WERI-Rb-1 (cell line): ENCODE results near the gene USP36.
A peak's percentile ranks its signal among the peaks of the same experiment; 100 is the strongest.

ENCODE experiments used
- DNase-seq: peaks from one replicate; pipeline ENCODE4 v3.0.0-alpha.2; 2020
- H3K27ac ChIP-seq: fragments of 250-450 bp; sonication (Bioruptor Pico); 2 replicates; pipeline ENCODE4 v1.5.1; 2020; ENCODE audit warnings: mild to moderate bottlenecking, moderate library complexity
- H3K27me3 ChIP-seq: fragments of 250-450 bp; sonication (Bioruptor Pico); 2 replicates; pipeline ENCODE4 v1.5.1; 2021; ENCODE audit warnings: mild to moderate bottlenecking, low read depth, moderate library complexity; ENCODE audit not compliant: insufficient read depth, severe bottlenecking
- H3K36me3 ChIP-seq: fragments of 250-450 bp; sonication (Bioruptor Pico); 2 replicates; pipeline ENCODE4 v1.5.1; 2020; ENCODE audit warnings: mild to moderate bottlenecking, moderate library complexity
- H3K4me3 ChIP-seq: 2 replicates; pipeline ENCODE4 v1.5.1; 2011; ENCODE audit warnings: low read depth, mild to moderate bottlenecking, control low read depth, low read length
- H3K9me3 ChIP-seq: fragments of 250-450 bp; sonication (Bioruptor Pico); 2 replicates; pipeline ENCODE4 v1.5.1; 2021; ENCODE audit warnings: mild to moderate bottlenecking, moderate library complexity; ENCODE audit not compliant: severe bottlenecking
- CTCF ChIP-seq: IDR thresholded peaks from 2 replicates; pipeline ENCODE4 v1.5.1; 2011; ENCODE audit warnings: low read depth, mild to moderate bottlenecking, control low read depth, inconsistent platforms, low read length

The USP36 gene

GRCh38 chr17:78829477-78829876 is 11.1 kb downstream of the USP36 start:
- no peak for DNase-seq
- Histone ChIP-seq H3K36me3 (peaks cover 96% of the 10 kb centered on the region), H3K4me3 (no peak overlapping the region), H3K9me3 (no peaks in the 10 kb centered on the region), H3K27ac (no peak overlapping the region), H3K27me3 (no peaks in the 10 kb centered on the region)
- TF ChIP-seq CTCF: no peak

- peak; percentile 79 for DNase-seq
- Histone ChIP-seq H3K4me3 (no peak overlapping the region), H3K27me3 (no peaks in the 10 kb centered on the region), H3K9me3 (no peaks in the 10 kb centered on the region), H3K36me3 (peaks cover 96% of the 10 kb centered on the region), H3K27ac (no peak overlapping the region)
- TF ChIP-seq CTCF: peak; percentile 80
Observed at GRCh38 chr17:78828470-78829185, 12.0 kb downstream of the USP36 start.

- H3K9me3 ChIP-seq: no peaks in the 10 kb centered on the region
- H3K27ac ChIP-seq: no peak overlapping the region
- DNase-seq: no peak
- H3K36me3 ChIP-seq: peaks cover 96% of the 10 kb centered on the region
- no peaks in the 10 kb centered on the region for H3K27me3 ChIP-seq
- no peak overlapping the region for H3K4me3 ChIP-seq
- no peak for TF ChIP-seq CTCF
Observed at GRCh38 chr17:78826836-78827509, 13.6 kb downstream of the USP36 start.

- peaks cover 96% of the 10 kb centered on the region for H3K36me3 ChIP-seq
- no peak overlapping the region for H3K27ac ChIP-seq
- DNase-seq: no peak
- no peaks in the 10 kb centered on the region for H3K27me3 ChIP-seq
- H3K9me3 ChIP-seq: no peaks in the 10 kb centered on the region
- no peak overlapping the region for H3K4me3 ChIP-seq
- no peak for TF ChIP-seq CTCF
Observed at GRCh38 chr17:78826421-78826820, 14.2 kb downstream of the USP36 start.

GRCh38 chr17:78825696-78826095 is 14.9 kb downstream of the USP36 start:
- H3K27ac ChIP-seq: no peak overlapping the region
- no peak overlapping the region for H3K4me3 ChIP-seq
- no peak for DNase-seq
- no peak for TF ChIP-seq CTCF
- H3K9me3 ChIP-seq: no peaks in the 10 kb centered on the region
- peaks cover 96% of the 10 kb centered on the region for H3K36me3 ChIP-seq
- no peaks in the 10 kb centered on the region for H3K27me3 ChIP-seq
